Amygdala (tissue), 56 donors: ENCODE measurements around the gene RCE1.

Source experiments
- DNase-seq, 56 donors: peaks; one replicate each; lab custom pipeline; 2025; lab: John Stamatoyannopoulos, UW

The RCE1 gene

GRCh38 chr11:66882561-66883015 lies 39.3 kb downstream of the RCE1 start:
- DNase-seq = peak in 33 of 56 donors; percentile 29 to 75 (median 57)

- peak in 53 of 56 donors; percentile 15 to 91 (median 72) for DNase-seq
Measured at GRCh38 chr11:66883016-66883965, 40.0 kb downstream of the RCE1 start.

GRCh38 chr11:66884443-66884842 lies 41.2 kb downstream of the RCE1 start:
- no peak for DNase-seq

- no peak for DNase-seq
Measured at GRCh38 chr11:66885469-66885868, 42.2 kb downstream of the RCE1 start.

GRCh38 chr11:66885950-66886440 lies 42.8 kb downstream of the RCE1 start:
- no peak for DNase-seq

- DNase-seq = no peak
Measured at GRCh38 chr11:66886671-66887221, 43.5 kb downstream of the RCE1 start.

- no peak for DNase-seq
Measured at GRCh38 chr11:66887526-66887925, 44.3 kb downstream of the RCE1 start.

GRCh38 chr11:66888282-66888681 lies 45.0 kb downstream of the RCE1 start:
- DNase-seq = no peak

GRCh38 chr11:66889960-66890359 lies 46.7 kb downstream of the RCE1 start:
- DNase-seq = no peak

GRCh38 chr11:66891851-66892660 lies 48.8 kb downstream of the RCE1 start:
- DNase-seq = no peak

GRCh38 chr11:66892911-66893310 lies 49.7 kb downstream of the RCE1 start:
- DNase-seq = no peak

- DNase-seq = no peak
Measured at GRCh38 chr11:66894141-66894540, 50.9 kb downstream of the RCE1 start.
